ENCODE measurements around the gene HAUS1. TPM values are rescaled to one million over a fixed set of nuclear protein-coding genes. Genes with fewer than 3 reads are reported as not detected.

Gene HAUS1
- total RNA-seq, 1 donor from 2014 or later = 141 TPM

DNA sequence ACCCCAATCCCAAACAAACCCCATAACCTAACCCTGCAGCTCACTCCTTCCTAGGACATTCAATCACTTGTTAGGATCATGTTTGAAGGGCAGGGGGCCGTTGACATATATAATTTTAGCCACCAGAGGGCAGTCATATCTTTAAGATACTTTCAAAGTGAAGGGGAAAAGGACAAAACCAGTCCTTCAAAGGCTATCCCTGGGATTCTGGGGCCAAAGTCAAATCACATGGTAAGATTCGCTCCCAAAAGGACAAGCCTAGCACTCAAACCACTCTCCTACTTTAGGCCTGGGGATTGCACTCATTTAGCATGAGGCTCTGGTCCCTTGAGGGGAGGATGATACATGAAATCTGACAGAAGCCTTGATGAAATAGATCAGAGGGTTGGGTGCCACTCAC is 44.6 kb downstream of the HAUS1 start:
- H3K4me2 ChIP-seq = no peak overlapping the region
- no peak overlapping the region for H3K27ac ChIP-seq
- no peak overlapping the region for H3K4me3 ChIP-seq
- peaks cover 28% of the 10 kb centered on the region for H3F3A ChIP-seq (ENCODE audit: low read depth)
- TF ChIP-seq CTCF (IDR thresholded peaks at IDR 0.05) (peak; percentile 81), EZH2phosphoT487 (IDR thresholded peaks at IDR 0.05) (no peak)
- H3K9ac ChIP-seq = no peak overlapping the region
- no peaks in the 10 kb centered on the region for H3K9me3 ChIP-seq (ENCODE audit: low read depth)
- Mint-ChIP-seq H3K36me3 (no peaks in the 10 kb centered on the region), H3K27ac (no peak overlapping the region), H3K9me3 (no peaks in the 10 kb centered on the region), H3K4me3 (no peak overlapping the region), H3K4me1 (peaks cover 11% of the 10 kb centered on the region), H3K27me3 (ENCODE audit: insufficient read depth, low read depth) (no peaks in the 10 kb centered on the region)
- peak; percentile 78 for DNase-seq (ENCODE audit: low spot score)
- no peaks in the 10 kb centered on the region for H3K27me3 ChIP-seq
- H3K79me2 ChIP-seq (ENCODE audit: low read depth) = no peaks in the 10 kb centered on the region
- no peaks in the 10 kb centered on the region for H3K36me3 ChIP-seq
- H4K20me1 ChIP-seq (ENCODE audit: low read depth) = no peaks in the 10 kb centered on the region
- H2AFZ ChIP-seq (replicated peaks) = no peak overlapping the region
- peaks cover 15% of the 10 kb centered on the region for H3K4me1 ChIP-seq

DNA sequence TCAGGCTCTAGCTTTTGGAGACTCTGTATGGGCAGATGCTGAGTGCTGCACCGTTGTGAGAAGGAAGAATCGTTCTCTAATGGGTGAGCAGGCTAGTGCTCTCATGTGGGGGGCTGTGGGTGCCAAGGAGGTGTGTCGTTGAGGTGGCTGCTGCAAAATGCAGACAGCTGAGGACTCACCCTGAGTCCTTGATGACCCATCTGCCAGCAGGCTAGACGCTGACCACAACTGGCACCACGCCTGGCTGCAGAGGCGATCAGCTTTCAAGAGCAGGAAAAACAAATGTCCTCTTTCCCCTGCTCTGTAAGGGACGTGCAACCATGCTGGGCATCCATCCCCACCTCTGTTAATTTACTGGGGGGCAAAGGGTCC is 48.2 kb downstream of the HAUS1 start:
- H3K36me3 Mint-ChIP-seq = peaks cover 2% of the 10 kb centered on the region
- H3K36me3 ChIP-seq = no peaks in the 10 kb centered on the region
- peaks cover 18% of the 10 kb centered on the region for H3K4me1 ChIP-seq
- no peak overlapping the region for H3K27ac Mint-ChIP-seq
- H4K20me1 ChIP-seq (ENCODE audit: low read depth) = no peaks in the 10 kb centered on the region
- H3K9ac ChIP-seq = no peak overlapping the region
- H3K4me1 Mint-ChIP-seq = peaks cover 19% of the 10 kb centered on the region
- H3K4me2 ChIP-seq = peak overlapping the region; percentile 66
- no peaks in the 10 kb centered on the region for H3K27me3 ChIP-seq
- H2AFZ ChIP-seq (replicated peaks) = no peak overlapping the region
- no peaks in the 10 kb centered on the region for H3K27me3 Mint-ChIP-seq (ENCODE audit: insufficient read depth, low read depth)
- no peak for TF ChIP-seq EZH2phosphoT487 (IDR thresholded peaks at IDR 0.05)
- no peak for TF ChIP-seq CTCF (IDR thresholded peaks at IDR 0.05)
- TF ChIP-seq EZH2 (IDR thresholded peaks at IDR 0.05) = no peak
- H3K9me3 ChIP-seq (ENCODE audit: low read depth) = no peaks in the 10 kb centered on the region
- no peak overlapping the region for H3K4me3 ChIP-seq
- H3F3A ChIP-seq (ENCODE audit: low read depth) = peaks cover 32% of the 10 kb centered on the region
- H3K4me3 Mint-ChIP-seq = no peak overlapping the region
- DNase-seq (ENCODE audit: low spot score) = no peak
- H3K27ac ChIP-seq = peak overlapping the region; percentile 6
- H3K9me3 Mint-ChIP-seq = no peaks in the 10 kb centered on the region
- no peaks in the 10 kb centered on the region for H3K79me2 ChIP-seq (ENCODE audit: low read depth)

DNA sequence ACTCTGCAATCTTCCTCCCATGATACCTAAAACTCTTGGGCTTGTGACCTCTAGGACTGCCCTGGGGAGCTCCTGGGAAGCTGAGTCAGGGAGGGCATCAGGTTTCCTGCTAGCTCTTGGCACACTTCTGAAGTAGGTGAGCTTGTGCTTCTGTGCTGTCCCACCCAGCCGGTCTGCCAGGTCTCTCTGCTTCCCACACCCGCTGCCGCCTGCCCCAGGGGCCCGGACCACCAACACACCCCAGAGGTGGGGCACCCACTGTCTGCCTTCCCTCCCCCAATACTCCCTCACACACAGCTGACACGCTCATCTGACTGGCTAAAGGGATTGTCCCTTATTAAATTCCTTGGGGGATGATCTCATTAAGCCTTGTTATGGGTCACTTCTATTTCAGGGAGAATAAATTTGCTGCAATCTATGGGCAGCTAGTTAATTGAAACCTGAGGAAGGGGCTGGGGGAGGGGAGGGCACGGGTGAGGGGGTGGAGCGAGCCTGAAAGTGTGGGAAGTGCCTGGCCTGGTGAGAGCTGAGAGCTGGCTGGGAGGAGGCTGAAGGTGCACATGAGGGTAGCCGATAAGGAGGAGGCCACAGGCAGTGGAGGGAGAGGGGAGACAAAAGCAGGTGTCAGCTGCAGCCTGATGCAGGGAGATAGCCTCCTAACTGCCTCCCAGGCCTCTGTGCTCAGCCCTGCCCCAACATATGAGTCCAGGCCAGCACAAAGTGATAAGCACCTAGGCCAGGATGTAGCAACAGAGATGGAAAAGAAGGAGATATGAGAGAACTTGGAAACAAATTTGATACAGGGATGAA is 48.8 kb downstream of the HAUS1 start:
- H3K4me2 ChIP-seq = peak overlapping the region; percentile 66
- H3K4me3 ChIP-seq = no peak overlapping the region
- H2AFZ ChIP-seq (replicated peaks) = no peak overlapping the region
- H3K9me3 ChIP-seq (ENCODE audit: low read depth) = no peaks in the 10 kb centered on the region
- H3K27me3 ChIP-seq = no peaks in the 10 kb centered on the region
- peak overlapping the region; percentile 6 for H3K27ac ChIP-seq
- H3K79me2 ChIP-seq (ENCODE audit: low read depth) = no peaks in the 10 kb centered on the region
- H3K27me3 Mint-ChIP-seq (ENCODE audit: insufficient read depth, low read depth) = no peaks in the 10 kb centered on the region
- H3K9me3 Mint-ChIP-seq = no peaks in the 10 kb centered on the region
- no peak overlapping the region for H3K4me3 Mint-ChIP-seq
- H3K4me1 ChIP-seq = peaks cover 18% of the 10 kb centered on the region
- H3K36me3 ChIP-seq = no peaks in the 10 kb centered on the region
- H4K20me1 ChIP-seq (ENCODE audit: low read depth) = no peaks in the 10 kb centered on the region
- peak; percentile 52 for DNase-seq (ENCODE audit: low spot score)
- H3K27ac Mint-ChIP-seq = no peak overlapping the region
- H3F3A ChIP-seq (ENCODE audit: low read depth) = peaks cover 32% of the 10 kb centered on the region
- no peak for TF ChIP-seq CTCF (IDR thresholded peaks at IDR 0.05)
- no peak for TF ChIP-seq EZH2 (IDR thresholded peaks at IDR 0.05)
- TF ChIP-seq EZH2phosphoT487 (IDR thresholded peaks at IDR 0.05) = no peak
- peaks cover 21% of the 10 kb centered on the region for H3K4me1 Mint-ChIP-seq
- H3K36me3 Mint-ChIP-seq = peaks cover 2% of the 10 kb centered on the region
- no peak overlapping the region for H3K9ac ChIP-seq
